HFFc6 (cell line): ENCODE data around the gene CFAP100. TPM values are rescaled to one million over a fixed set of nuclear protein-coding genes. Genes with fewer than 3 reads are reported as not detected.

Source experiments
- DNase-seq: peaks from one replicate; pipeline ENCODE4 v3.0.0-alpha.2; 2018
- H3K27ac Mint-ChIP-seq: 2 replicates; pipeline ENCODE4 v1.8.0; 2020; ENCODE audit warnings: mild to moderate bottlenecking, mixed read lengths
- H3K27me3 Mint-ChIP-seq: 2 replicates; pipeline ENCODE4 v1.8.0; 2021; ENCODE audit warnings: mild to moderate bottlenecking, moderate library complexity, mixed read lengths; ENCODE audit not compliant: insufficient read depth
- H3K36me3 Mint-ChIP-seq: 2 replicates; pipeline ENCODE4 v1.8.0; 2021; ENCODE audit warnings: low read depth, mixed read lengths
- H3K4me1 Mint-ChIP-seq: 2 replicates; pipeline ENCODE4 v1.8.0; 2020; ENCODE audit warnings: low read depth, mixed read lengths
- H3K4me3 Mint-ChIP-seq: 2 replicates; pipeline ENCODE4 v1.8.0; 2020; ENCODE audit warnings: mild to moderate bottlenecking, moderate library complexity, mixed read lengths
- H3K9me3 Mint-ChIP-seq: 2 replicates; pipeline ENCODE4 v1.8.0; 2020; ENCODE audit warnings: mild to moderate bottlenecking, mixed read lengths
- total RNA-seq, 6 experiments: library from RNA; stranded (reverse); fragmentation: NEBNext Ultra II Directional; extraction: Animal tissue kit (Norgen Biotek cat#: 25700); gene quantifications; 2 replicates in 1 of 6; 3 replicates in 5 of 6; pipeline ENCODE4 v1.2.3, GENCODE V29; 2021
- TF ChIP-seq, protein P1 (sequence below): fragments of 200-600 bp; sonication (generic); IDR thresholded peaks from 2 replicates; pipeline ENCODE4 v1.5.0; 2021; ENCODE audit warnings: antibody characterized with exemption, mild to moderate bottlenecking

The CFAP100 gene
- total RNA-seq, 6 experiments from 2014 or later, result not detected

DNA sequence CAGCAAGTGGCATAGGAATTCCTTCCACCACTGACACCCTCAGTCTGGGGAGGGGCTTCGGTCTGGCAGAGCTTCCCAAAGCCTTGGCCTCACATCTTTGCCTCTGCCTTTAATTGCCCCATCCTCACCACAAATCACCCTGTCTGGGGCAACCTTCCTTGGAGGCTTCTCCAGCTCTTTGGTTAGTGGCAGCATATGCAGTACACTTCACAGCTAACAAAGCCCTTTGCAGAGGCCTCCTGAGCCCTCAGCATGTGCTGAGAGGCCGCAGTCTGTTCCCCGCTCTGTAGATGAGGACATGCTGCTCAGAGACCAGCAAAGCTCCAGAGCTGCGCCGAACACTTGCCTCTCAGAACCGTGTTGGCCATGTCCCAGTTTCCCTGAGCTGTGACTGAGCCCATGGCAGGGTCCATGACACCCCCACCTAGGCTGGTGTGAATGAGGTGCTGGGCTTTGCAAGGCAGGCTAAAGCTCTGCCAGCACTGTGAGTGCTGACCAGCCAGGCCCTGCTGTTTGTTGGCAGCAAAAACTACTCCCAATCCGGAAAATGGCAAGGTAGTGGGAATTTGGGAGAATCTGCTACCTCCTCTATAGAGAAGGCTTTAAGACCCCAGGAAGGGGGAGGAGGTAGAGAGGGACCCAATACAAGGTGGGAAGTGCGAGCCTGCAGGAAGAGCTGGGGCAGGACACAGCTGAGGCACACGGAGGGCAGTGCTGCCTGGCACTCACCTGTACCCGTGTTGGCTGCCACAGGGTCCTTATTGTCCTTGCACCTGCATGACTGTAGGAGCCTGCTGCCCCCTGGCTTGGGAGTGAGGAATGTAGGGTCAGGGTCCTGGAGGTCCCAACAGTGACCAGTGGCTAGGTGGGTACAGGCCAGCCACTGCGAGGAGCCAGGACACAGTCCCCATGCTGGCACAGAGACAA is 29.1 kb upstream of the CFAP100 start:
- Mint-ChIP-seq H3K27me3 (peaks cover 29% of the 10 kb centered on the region), H3K27ac (no peak overlapping the region), H3K4me1 (peaks cover 7% of the 10 kb centered on the region), H3K36me3 (no peaks in the 10 kb centered on the region), H3K4me3 (no peak overlapping the region), H3K9me3 (no peaks in the 10 kb centered on the region)
- TF ChIP-seq, protein P1, sequence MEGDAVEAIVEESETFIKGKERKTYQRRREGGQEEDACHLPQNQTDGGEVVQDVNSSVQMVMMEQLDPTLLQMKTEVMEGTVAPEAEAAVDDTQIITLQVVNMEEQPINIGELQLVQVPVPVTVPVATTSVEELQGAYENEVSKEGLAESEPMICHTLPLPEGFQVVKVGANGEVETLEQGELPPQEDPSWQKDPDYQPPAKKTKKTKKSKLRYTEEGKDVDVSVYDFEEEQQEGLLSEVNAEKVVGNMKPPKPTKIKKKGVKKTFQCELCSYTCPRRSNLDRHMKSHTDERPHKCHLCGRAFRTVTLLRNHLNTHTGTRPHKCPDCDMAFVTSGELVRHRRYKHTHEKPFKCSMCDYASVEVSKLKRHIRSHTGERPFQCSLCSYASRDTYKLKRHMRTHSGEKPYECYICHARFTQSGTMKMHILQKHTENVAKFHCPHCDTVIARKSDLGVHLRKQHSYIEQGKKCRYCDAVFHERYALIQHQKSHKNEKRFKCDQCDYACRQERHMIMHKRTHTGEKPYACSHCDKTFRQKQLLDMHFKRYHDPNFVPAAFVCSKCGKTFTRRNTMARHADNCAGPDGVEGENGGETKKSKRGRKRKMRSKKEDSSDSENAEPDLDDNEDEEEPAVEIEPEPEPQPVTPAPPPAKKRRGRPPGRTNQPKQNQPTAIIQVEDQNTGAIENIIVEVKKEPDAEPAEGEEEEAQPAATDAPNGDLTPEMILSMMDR, result no peak
- no peak for DNase-seq

DNA sequence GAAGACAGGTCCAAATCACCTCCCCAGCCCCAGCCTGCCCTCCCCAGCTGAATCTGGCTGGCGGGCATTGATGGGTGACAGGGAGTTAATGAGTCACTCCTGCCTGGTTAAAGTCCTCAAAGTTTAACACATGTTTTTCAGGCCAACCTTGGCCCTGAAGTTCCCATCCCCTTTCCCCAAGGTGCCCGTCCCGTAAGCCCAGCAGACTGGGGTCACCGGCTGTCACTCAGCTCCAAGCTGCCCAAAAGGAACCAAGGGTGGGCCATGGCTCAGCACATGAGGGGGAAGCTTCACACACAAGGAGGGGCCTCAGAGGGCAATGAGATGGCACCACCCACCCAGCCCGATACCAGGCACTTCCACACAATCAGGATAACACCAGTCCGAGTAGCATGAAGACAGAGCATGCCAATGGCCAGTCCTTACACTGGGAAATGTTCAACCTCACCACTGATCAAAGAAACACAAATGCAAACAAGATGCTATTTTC is 27.3 kb upstream of the CFAP100 start:
- Mint-ChIP-seq H3K27me3 (peaks cover 20% of the 10 kb centered on the region), H3K4me3 (no peak overlapping the region), H3K4me1 (peaks cover 7% of the 10 kb centered on the region), H3K9me3 (no peaks in the 10 kb centered on the region), H3K27ac (no peak overlapping the region), H3K36me3 (no peaks in the 10 kb centered on the region)
- no peak for DNase-seq
- TF ChIP-seq, protein P1, result no peak

DNA sequence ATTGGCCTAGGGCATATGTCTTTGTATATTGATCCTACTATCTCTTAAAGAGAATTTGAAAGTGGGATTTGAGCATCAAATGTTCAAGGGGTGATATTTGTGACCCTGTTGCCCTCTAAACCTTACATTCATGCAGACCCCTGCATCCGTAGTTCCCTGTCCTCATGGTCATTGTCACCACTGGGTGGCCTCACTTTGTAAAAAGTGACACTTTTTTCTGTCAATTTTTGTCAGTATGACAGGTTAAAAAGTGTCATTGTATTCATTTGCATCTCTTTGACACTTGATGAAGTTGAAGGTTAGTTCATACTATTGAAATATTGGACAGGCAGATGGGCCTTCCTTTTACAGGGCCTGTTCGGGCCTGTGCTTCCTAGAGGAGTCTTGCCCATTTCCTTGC is 25.2 kb upstream of the CFAP100 start:
- DNase-seq, result no peak
- Mint-ChIP-seq H3K27me3 (peaks cover 20% of the 10 kb centered on the region), H3K36me3 (no peaks in the 10 kb centered on the region)

DNA sequence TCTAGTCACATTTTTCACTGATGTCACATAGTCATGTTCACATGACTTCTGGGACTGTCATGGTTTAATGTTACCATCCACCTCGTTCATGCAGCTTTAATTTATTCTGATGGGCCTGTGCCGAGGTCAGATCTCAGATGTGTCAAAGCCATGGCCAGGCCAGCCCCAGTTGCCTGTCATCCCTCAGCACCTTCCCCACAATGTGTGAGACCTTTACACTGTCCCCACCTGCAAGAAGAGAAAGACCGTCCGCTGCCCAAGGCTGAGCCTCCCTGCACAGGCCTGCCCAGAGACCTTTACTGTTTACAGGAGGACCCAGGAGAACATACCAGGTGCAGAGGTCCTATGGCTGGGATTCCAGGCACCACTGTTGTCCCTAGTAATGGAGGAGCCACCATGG is 24.7 kb upstream of the CFAP100 start:
- TF ChIP-seq, protein P1, result no peak
- no peak for DNase-seq
- Mint-ChIP-seq H3K36me3 (no peaks in the 10 kb centered on the region), H3K27ac (no peak overlapping the region), H3K27me3 (peaks cover 23% of the 10 kb centered on the region), H3K4me1 (peaks cover 19% of the 10 kb centered on the region), H3K4me3 (no peak overlapping the region), H3K9me3 (no peaks in the 10 kb centered on the region)

More for the DNA sequence above, 25.2 kb upstream of the CFAP100 start:
- TF ChIP-seq, protein P1, result no peak
- peaks cover 14% of the 10 kb centered on the region for H3K4me1 Mint-ChIP-seq
- no peak overlapping the region for H3K4me3 Mint-ChIP-seq
- no peaks in the 10 kb centered on the region for H3K9me3 Mint-ChIP-seq
- no peak overlapping the region for H3K27ac Mint-ChIP-seq

DNA sequence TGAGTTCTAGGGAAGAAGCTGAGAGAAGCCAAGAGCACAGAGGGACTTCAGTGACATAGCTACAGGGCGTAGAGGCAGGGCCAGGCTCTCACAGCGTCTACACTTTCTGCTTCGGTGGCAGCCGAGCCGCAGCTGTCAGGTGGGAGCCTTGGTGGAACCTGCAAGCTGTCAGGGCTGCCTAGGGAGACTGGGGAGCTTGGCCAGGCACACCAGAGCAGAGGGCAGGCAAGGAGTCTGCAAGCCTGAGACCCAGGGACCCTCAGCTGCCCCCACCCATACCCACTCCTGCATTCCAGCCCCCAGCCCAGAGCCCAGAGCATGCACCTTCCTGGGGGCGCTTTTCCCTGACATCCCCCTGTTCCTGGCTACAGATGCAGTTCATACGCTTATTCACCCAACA is 24.1 kb upstream of the CFAP100 start:
- TF ChIP-seq, protein P1, result no peak
- H3K4me3 Mint-ChIP-seq, result no peak overlapping the region
- peaks cover 25% of the 10 kb centered on the region for H3K27me3 Mint-ChIP-seq
- no peak overlapping the region for H3K27ac Mint-ChIP-seq
- no peaks in the 10 kb centered on the region for H3K9me3 Mint-ChIP-seq
- DNase-seq, result no peak
- no peaks in the 10 kb centered on the region for H3K36me3 Mint-ChIP-seq
- H3K4me1 Mint-ChIP-seq, result peaks cover 21% of the 10 kb centered on the region
